ENCODE measurements around the gene CYP46A1.

Gene CYP46A1

DNA sequence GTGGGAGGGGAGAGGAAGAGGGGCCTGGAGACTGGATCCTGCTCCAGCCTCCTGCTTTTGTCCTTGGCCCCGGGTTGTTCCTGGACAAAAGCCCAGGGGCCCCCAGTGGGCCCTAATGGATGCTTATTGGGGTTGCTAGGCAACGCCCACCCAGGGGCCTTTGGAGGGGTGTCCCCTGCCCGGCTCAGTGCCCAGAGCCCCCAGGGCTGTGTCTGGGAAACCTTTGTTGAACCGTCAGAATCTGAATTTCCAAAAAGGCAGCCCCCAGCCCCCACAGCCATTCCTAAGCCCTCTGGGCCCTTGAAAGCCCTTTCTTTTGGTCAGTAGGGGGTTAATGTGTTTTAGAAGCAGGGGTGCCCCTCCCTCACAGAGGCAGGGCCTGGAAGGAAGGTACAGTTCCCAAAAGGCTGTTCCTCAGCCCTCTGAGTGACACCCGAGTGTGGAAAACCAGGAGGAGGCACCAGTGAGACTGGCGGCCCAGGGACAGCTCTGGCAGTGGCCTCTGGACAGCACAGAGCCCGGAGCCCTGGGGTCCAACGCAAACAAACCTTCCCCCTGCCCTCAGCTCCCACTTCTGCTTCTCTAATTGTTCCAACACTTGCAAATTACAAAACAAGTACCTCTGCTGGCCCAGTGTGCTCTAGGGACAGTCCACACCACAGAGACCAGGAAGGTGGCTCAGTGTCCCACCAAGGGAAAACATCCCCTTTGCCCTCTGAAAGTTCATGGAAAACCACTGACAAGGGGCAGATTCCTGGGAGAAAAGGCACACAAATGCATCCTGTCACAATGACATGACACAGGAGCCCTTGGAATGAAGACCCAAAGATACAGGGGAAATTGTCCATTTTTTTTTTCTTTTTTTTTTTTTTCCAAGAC lies 19.8 kb upstream of the CYP46A1 start:
- no peak for ATAC-seq
- no peaks in the 10 kb centered on the region for H3K9me3 Mint-ChIP-seq
- H3K27me3 Mint-ChIP-seq = peaks cover 29% of the 10 kb centered on the region
- DNase-seq = no peak
- no peaks in the 10 kb centered on the region for H3K36me3 Mint-ChIP-seq (ENCODE audit: low read depth)
- no peak overlapping the region for H3K4me3 Mint-ChIP-seq
- H3K27ac Mint-ChIP-seq = no peak overlapping the region
- H3K4me1 Mint-ChIP-seq = no peaks in the 10 kb centered on the region

DNA sequence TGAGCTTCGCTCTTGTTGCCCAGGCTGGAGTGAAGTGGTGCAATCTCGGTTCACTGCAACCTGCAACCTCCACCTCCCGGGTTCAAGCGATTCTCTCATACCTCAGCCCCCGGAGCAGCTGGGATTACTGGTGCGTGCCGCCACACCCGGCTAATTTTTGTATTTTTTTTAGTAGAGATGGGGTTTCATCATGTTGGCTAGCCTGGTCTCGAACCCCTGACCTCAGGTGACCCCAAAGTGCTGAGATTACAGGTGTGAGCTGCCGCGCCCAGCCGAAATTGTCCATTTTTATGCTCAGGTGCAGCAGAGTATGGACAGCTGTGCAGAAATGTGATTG lies 19.2 kb upstream of the CYP46A1 start:
- Mint-ChIP-seq H3K27ac (no peak overlapping the region), H3K36me3 (ENCODE audit: low read depth) (no peaks in the 10 kb centered on the region), H3K9me3 (no peaks in the 10 kb centered on the region), H3K4me1 (no peaks in the 10 kb centered on the region), H3K27me3 (peaks cover 27% of the 10 kb centered on the region), H3K4me3 (no peak overlapping the region)
- DNase-seq (no peak), ATAC-seq (no peak)

DNA sequence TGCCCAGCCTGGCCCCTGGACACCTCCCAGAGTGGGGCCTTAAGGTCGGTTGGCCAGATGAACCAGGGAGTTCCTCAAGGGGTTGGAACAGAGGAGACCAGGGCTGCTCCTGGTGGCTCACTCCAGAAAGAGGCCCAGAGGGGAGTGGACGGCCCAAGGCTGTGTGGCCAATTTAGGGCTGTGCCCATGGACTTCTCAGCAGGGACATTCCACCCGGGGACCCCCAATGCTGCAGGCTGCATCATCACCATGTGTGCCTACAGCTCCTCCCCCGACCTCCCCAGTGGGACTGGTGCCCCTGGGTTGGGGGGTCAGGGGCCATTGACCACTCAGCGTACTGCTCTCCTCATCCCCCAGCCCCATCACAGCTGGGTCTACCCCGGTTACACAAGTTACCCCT lies 17.6 kb upstream of the CYP46A1 start:
- H3K4me1 Mint-ChIP-seq = no peaks in the 10 kb centered on the region
- H3K27ac Mint-ChIP-seq = no peak overlapping the region
- H3K27me3 Mint-ChIP-seq = peaks cover 16% of the 10 kb centered on the region
- H3K36me3 Mint-ChIP-seq (ENCODE audit: low read depth) = no peaks in the 10 kb centered on the region
- ATAC-seq (no peak), DNase-seq (no peak)
- H3K9me3 Mint-ChIP-seq = no peaks in the 10 kb centered on the region
- no peak overlapping the region for H3K4me3 Mint-ChIP-seq

DNA sequence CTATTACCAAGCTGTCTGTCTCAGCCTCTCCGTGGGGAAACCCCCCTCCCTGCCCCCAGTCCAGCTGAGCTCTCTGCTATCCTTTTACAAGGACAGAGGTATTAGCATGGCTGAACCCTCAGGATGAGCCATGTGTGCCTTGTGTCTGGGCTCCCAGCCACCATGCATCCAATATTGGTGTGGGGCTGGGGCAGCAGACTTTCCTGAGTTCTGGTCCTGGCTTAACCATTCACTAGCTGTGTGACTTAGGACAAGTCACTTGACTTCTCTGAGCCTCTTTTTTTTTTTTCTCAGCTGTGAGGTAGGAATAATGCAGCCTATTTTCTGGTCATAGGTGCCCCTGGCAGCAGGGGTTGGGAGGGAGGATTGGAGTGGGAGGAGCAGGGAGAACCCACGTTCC lies 17.1 kb upstream of the CYP46A1 start:
- Mint-ChIP-seq H3K36me3 (ENCODE audit: low read depth) (no peaks in the 10 kb centered on the region), H3K27ac (no peak overlapping the region), H3K9me3 (no peaks in the 10 kb centered on the region), H3K4me3 (no peak overlapping the region), H3K4me1 (no peaks in the 10 kb centered on the region), H3K27me3 (peaks cover 12% of the 10 kb centered on the region)
- DNase-seq (no peak), ATAC-seq (no peak)

DNA sequence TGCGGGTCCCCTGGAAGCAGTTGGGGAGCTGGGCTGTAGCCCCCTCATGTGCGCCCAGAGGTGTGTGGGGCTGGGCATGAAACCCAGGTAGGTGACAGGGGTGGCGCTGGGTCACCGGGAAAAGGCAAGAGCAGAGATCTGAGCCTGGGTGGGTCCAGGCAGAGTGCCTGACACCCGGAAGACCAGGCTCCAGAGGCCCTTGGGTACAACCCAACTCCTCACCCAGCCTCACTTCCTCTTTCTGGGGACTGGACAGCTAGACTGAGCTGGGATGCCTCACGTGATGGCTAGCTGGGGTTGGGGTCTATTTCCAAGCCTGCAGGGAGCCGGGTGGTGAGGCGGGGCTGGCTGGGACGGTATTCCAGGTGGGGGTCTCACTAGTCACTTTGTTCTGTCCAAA lies 16.3 kb upstream of the CYP46A1 start:
- Mint-ChIP-seq H3K27ac (no peak overlapping the region), H3K27me3 (peaks cover 11% of the 10 kb centered on the region), H3K4me1 (peaks cover 4% of the 10 kb centered on the region)

DNA sequence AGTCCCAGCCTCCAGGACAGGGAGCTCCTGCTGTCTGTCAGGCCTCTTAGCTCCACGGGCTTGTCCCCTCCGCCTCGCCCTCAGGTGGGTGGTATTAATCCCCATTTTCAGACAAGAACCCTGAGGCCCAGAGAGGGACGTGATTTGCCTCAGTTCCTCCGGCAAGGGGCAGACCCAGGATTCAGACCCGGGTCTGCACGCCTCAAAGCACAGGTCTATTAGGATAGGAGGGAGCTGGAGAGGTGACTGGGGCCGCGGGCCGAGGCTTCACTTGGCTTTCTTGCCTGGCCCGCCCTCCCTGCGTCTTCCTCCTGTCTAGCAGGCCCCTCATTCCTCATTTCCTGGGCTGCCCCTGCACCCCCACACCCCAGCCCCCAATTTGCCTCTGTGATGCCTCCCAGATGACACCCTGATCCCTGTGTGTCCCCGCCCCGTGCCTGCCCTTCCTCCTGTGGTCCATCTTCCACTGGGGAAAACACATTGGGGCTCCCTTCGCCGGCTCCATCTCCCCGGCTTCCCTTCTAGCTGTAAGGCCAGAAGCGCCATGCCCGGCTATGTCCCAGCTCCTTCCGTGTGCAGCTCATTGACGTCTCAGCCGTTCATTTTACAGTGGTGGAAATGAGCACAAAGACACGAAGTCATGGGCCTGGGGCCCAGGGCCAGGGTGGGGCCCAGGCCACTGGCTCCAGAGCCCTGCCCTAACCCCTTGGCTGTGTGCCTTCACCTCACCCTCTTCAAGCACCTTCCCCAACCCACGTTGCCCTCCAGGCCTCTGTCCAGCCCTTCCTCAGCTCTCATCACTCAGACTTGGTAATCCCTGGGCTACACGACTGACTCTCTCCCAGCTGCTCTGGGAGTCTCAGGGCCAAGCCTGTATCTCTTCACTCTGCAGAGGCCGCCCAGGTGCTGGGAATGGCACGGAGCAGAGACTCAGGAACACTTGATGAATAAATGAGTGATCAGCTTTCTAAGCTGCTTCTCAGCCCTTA lies 15.5 kb upstream of the CYP46A1 start:
- Mint-ChIP-seq H3K4me1 (peaks cover 5% of the 10 kb centered on the region), H3K4me3 (no peak overlapping the region), H3K9me3 (no peaks in the 10 kb centered on the region), H3K27me3 (peaks cover 7% of the 10 kb centered on the region), H3K36me3 (ENCODE audit: low read depth) (no peaks in the 10 kb centered on the region), H3K27ac (no peak overlapping the region)
- DNase-seq (no peak), ATAC-seq (no peak)

More for the DNA sequence above, 16.3 kb upstream of the CYP46A1 start:
- ATAC-seq (no peak), DNase-seq (no peak)
- H3K4me3 Mint-ChIP-seq = no peak overlapping the region
- no peaks in the 10 kb centered on the region for H3K36me3 Mint-ChIP-seq (ENCODE audit: low read depth)
- no peaks in the 10 kb centered on the region for H3K9me3 Mint-ChIP-seq

DNA sequence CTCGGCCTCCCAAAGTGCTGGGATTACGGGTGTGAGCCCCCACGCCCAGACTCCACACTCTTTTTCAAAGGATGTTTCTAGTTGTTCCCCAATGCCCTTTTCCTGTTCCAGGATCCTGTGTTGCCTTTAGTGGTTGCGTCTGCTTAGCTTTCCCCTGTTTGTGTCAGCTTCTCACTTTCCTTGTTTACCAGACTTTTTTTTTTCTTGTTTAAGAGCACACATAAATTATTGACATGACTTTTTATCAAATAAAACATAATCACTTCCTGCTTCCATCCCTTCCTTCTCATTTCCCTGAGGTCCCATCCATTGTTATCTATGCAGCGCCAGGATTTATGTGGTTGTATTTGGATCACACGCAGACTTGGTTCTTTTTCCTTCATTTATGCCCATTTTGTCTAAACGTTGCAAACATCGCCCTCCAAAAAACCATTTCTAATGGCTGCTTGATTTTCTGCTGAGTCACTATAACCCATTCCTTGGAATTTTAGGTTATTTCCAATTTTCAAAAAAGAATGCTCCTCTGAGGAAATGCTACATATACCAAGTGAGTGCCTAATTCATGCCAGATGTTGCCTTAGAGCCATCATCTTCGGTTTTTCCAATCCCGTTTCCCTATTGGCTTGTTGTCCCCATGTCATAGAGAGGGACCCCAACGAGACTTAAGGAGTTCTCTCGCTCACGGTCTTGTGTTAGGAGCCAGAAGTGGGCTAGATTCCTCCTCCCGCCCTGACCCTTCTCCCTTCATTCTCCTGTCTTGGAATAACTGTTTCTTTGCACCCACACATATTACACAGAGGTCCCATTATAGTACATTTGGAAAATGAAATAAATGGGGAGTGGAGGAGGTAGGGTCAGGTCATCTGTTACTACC lies 13.5 kb upstream of the CYP46A1 start:
- H3K27ac Mint-ChIP-seq = no peak overlapping the region
- DNase-seq = no peak

DNA sequence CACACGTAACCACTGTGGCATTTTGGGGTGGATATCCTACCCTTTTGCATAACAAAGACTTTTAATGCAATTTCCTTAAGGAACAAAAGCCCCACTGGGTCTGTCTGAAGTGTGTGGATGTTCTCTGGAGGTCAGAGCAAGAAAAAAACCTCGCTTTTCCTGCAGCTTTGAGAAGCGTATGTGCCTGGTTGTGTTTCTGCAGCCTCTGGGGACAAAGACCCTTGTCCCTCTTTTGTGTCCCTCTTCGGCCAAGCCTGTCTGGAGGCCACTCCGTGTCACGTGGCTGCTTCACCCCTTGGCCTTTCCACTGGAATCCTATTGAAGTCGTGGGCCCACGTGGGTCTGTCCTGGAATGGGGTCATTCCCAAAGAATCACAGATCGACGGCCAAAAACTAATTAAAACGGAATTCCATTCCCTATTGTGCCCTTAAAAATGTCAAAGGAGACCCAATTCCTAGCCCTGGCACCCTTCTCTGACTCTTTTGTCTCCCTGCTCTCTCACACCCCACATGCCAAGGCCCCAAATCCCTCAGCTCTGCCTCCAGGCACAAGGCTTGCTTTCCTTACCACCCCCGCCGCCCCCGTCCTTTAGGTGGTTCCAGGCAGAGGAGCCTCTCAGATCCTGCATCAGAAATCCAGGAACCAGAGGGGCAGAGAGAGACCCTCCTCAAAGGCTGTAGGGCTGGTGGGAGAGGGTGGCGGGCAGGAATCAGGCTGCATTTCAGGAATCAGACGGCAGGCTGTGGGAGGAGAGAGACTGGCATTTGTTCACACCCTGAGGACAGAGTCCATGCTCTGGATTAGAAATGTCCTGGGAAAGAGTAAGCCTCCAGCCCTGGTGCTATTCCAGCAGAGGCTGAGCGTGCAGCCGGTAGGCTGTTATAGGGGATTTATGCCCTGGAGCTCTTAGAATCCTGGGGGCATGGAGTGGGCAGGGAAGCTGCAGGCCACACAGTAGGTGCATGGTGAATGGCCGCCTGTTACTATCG lies 12.6 kb upstream of the CYP46A1 start:
- no peaks in the 10 kb centered on the region for H3K36me3 Mint-ChIP-seq (ENCODE audit: low read depth)
- H3K27me3 Mint-ChIP-seq = peaks cover 8% of the 10 kb centered on the region
- no peak overlapping the region for H3K4me3 Mint-ChIP-seq
- H3K9me3 Mint-ChIP-seq = no peaks in the 10 kb centered on the region
- no peak for DNase-seq
- H3K4me1 Mint-ChIP-seq = peaks cover 12% of the 10 kb centered on the region
- no peak for ATAC-seq
- H3K27ac Mint-ChIP-seq = no peak overlapping the region

More for the DNA sequence above, 13.5 kb upstream of the CYP46A1 start:
- Mint-ChIP-seq H3K9me3 (no peaks in the 10 kb centered on the region), H3K4me3 (no peak overlapping the region), H3K36me3 (ENCODE audit: low read depth) (no peaks in the 10 kb centered on the region), H3K4me1 (peaks cover 5% of the 10 kb centered on the region), H3K27me3 (peaks cover 5% of the 10 kb centered on the region)
- ATAC-seq = no peak

DNA sequence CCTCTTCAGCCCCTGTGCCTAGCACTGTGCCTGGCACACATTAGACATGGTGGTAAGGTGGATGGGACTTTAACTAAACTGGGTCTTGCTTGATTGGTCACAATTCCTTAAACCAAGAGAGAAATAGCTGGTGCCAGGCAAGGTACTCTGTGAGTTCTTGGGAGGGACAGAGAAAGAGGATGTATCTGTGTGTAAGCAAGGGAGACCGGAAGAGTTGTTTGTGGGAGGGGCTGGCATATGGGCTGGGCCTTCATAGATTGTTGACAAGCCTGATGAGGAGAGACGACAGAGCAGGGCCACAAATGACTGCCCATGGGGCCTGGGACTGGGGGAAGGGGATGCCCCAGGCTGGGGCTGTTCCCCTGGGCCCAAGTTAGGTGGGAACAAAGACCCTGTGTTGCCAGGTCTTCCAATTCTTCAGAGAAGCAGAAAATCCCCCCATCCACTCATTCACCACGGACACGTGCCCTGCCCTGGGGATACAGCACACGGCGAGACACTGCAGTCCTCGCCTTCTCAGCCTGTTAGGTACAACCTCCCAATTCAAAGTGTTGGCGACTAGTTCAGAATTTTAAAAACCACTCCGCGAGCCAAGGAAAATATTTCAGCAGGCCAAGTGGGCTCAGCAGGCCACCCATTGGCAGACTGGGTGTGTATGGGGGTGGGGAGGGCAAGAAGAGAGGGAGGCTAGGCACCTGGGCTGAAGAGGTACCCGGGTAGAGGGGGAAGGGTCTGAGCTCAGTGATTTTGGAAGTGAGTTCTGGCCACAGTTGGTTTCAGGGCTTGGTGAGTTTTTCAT lies 11.4 kb upstream of the CYP46A1 start:
- Mint-ChIP-seq H3K4me3 (no peak overlapping the region), H3K9me3 (no peaks in the 10 kb centered on the region), H3K36me3 (ENCODE audit: low read depth) (no peaks in the 10 kb centered on the region), H3K27ac (no peak overlapping the region), H3K27me3 (peaks cover 8% of the 10 kb centered on the region), H3K4me1 (peaks cover 14% of the 10 kb centered on the region)
- DNase-seq = no peak
- ATAC-seq = no peak

DNA sequence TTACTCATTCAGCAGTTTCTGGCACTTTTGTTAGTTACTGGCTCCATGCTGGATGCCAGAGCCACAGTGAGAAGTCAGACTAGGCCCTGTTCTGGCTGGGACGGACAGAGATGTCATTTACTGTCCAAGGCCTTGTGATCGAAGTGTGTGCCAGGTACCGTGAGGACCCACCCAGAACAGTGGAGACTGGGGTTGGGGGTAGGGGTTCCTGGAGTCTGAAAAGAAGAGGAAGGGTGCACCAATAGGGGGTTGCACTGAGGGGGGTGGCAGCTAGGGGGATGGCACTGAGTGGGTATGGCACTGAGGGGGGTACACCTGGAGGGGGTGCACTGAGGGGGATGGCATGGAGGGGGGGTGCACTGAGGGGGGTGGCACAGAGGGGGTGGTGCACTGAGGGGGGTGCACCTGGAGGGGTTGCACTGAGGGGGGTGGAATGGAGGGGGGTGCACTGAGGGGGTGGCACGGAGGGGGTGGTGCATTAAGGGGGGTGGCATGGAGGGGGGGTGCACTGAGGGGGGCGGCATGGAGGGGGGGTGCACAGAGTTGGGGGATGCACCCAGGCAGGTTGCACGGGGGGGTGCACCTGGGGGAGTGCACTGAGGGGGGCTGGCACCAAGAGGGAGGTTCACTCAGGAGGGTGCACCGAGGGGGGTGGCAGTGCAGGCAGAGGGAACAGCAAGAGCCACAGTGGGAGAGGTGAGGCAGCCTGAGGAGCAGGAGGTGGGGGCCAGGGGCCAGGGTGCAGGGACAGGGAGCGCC lies 10.6 kb upstream of the CYP46A1 start:
- Mint-ChIP-seq H3K27ac (no peak overlapping the region), H3K9me3 (peaks cover 4% of the 10 kb centered on the region), H3K36me3 (ENCODE audit: low read depth) (no peaks in the 10 kb centered on the region), H3K4me3 (no peak overlapping the region), H3K4me1 (peaks cover 14% of the 10 kb centered on the region), H3K27me3 (peaks cover 8% of the 10 kb centered on the region)
- no peak for ATAC-seq
- no peak for DNase-seq

DNA sequence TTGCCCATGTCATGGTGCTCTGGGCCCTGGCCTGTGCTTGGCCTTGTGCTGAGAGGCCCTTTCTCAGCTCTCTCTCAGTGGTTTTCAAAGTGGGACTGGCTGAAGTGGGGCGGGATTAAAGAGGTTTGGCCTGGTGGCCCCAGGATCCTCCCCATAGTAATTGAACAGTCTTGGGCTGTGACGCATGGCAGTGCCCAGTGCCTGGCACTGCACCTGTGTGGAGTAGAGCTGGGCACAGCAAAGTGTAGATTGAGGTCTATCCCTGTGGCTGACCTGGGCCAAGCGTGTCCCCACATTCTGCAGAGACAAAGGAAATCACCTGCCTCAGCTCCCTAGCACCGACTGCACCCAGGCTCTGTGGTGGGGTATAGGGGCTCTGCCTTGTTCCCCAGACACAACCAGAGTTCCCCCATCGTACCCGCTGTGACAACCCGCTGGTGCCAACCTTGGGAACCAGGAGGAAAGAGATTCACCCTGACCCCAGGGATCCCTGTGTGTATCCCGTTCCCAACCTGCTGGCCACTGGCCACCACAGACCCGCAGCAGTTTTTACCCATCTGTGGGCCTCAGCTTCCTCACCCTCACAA lies 9.9 kb upstream of the CYP46A1 start:
- no peak for ATAC-seq
- Mint-ChIP-seq H3K36me3 (ENCODE audit: low read depth) (no peaks in the 10 kb centered on the region), H3K27me3 (peaks cover 8% of the 10 kb centered on the region), H3K9me3 (peaks cover 7% of the 10 kb centered on the region), H3K4me3 (no peak overlapping the region), H3K27ac (no peak overlapping the region), H3K4me1 (peaks cover 14% of the 10 kb centered on the region)
- DNase-seq = no peak

DNA sequence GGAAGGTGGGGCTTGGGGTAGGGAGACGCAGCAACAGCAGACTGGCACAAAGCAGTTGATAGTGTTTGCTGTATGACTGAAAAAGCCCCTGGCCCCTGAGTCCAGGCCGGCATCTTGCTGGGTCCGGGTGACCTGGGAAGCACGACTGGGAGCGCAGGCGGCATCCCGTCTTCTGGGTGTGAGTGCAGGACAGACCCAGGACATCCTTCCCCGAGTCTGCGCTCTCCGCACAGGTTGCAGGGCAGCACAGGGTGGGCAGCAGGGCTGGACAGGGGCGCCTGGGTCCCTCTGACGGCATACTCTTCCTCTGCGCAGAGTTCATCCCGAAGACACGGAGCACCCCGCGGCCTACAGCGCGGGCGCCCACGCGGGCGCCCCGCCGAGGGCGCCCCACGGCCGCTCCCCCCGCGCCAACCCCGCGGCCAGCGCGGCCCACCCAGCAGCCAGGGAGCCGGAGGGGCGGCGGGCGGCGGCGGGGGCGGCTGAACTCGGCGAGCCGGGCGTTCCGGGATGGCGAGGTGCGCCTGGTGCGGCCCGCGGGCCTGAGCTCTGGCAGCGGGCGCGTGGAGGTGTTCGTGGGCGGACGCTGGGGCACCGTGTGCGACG lies 9.2 kb upstream of the CYP46A1 start:
- H3K36me3 Mint-ChIP-seq (ENCODE audit: low read depth) = no peaks in the 10 kb centered on the region
- DNase-seq (no peak), ATAC-seq (no peak)
- no peak overlapping the region for H3K27ac Mint-ChIP-seq
- H3K4me1 Mint-ChIP-seq = peaks cover 14% of the 10 kb centered on the region
- peaks cover 8% of the 10 kb centered on the region for H3K27me3 Mint-ChIP-seq
- peaks cover 7% of the 10 kb centered on the region for H3K9me3 Mint-ChIP-seq
- H3K4me3 Mint-ChIP-seq = no peak overlapping the region

All from activated naive CD8-positive, alpha-beta T cell treated with anti-CD3 and anti-CD28 coated beads, Interleukin-2, amount 50 U/mL, for 24 hours (primary cell).